ENCODE data around the gene WWTR1. TPM values are rescaled to one million over a fixed set of nuclear protein-coding genes. Genes with fewer than 3 reads are reported as not detected.

Gene WWTR1
- total RNA-seq, 1 donor from 2014 or later: 3.4 TPM

GRCh38 chr3:149620291-149621020 is 37.4 kb downstream of the WWTR1 start:
- no peak overlapping the region for H3K4me3 ChIP-seq (ENCODE audit: low read depth, low read length)
- no peaks in the 10 kb centered on the region for H3K36me3 ChIP-seq (ENCODE audit: control insufficient read depth, insufficient read depth, low read length)
- FAIRE-seq (no peak), DNase-seq (ENCODE audit: low read depth) (no peak)
- TF ChIP-seq CTCF (IDR thresholded peaks at IDR 0.05; ENCODE audit: insufficient read depth, low read length, severe bottlenecking): no peak
- H3K27me3 ChIP-seq (ENCODE audit: control insufficient read depth, insufficient read depth, low read length): no peaks in the 10 kb centered on the region

GRCh38 chr3:149619136-149619535 is 38.7 kb downstream of the WWTR1 start:
- FAIRE-seq (no peak), DNase-seq (ENCODE audit: low read depth) (no peak)

GRCh38 chr3:149618151-149619123 is 39.4 kb downstream of the WWTR1 start:
- no peak for TF ChIP-seq CTCF (IDR thresholded peaks at IDR 0.05; ENCODE audit: insufficient read depth, low read length, severe bottlenecking)
- Histone ChIP-seq H3K36me3 (ENCODE audit: control insufficient read depth, insufficient read depth, low read length) (no peaks in the 10 kb centered on the region), H3K4me3 (ENCODE audit: low read depth, low read length) (no peak overlapping the region), H3K27me3 (ENCODE audit: control insufficient read depth, insufficient read depth, low read length) (no peaks in the 10 kb centered on the region)
- FAIRE-seq (no peak), DNase-seq (ENCODE audit: low read depth) (no peak)

More at GRCh38 chr3:149619136-149619535, 38.7 kb downstream of the WWTR1 start:
- no peak for TF ChIP-seq CTCF (IDR thresholded peaks at IDR 0.05; ENCODE audit: insufficient read depth, low read length, severe bottlenecking)
- H3K36me3 ChIP-seq (ENCODE audit: control insufficient read depth, insufficient read depth, low read length): no peaks in the 10 kb centered on the region
- no peak overlapping the region for H3K4me3 ChIP-seq (ENCODE audit: low read depth, low read length)
- H3K27me3 ChIP-seq (ENCODE audit: control insufficient read depth, insufficient read depth, low read length): no peaks in the 10 kb centered on the region

GRCh38 chr3:149615731-149616221 is 42.0 kb downstream of the WWTR1 start:
- Histone ChIP-seq H3K4me3 (ENCODE audit: low read depth, low read length) (no peak overlapping the region), H3K27me3 (ENCODE audit: control insufficient read depth, insufficient read depth, low read length) (no peaks in the 10 kb centered on the region), H3K36me3 (ENCODE audit: control insufficient read depth, insufficient read depth, low read length) (no peaks in the 10 kb centered on the region)
- no peak for TF ChIP-seq CTCF (IDR thresholded peaks at IDR 0.05; ENCODE audit: insufficient read depth, low read length, severe bottlenecking)
- FAIRE-seq: no peak
- peak; percentile 18 for DNase-seq (ENCODE audit: low read depth)

GRCh38 chr3:149613988-149614387 is 43.8 kb downstream of the WWTR1 start:
- no peak for TF ChIP-seq CTCF (IDR thresholded peaks at IDR 0.05; ENCODE audit: insufficient read depth, low read length, severe bottlenecking)
- Histone ChIP-seq H3K27me3 (ENCODE audit: control insufficient read depth, insufficient read depth, low read length) (no peaks in the 10 kb centered on the region), H3K4me3 (ENCODE audit: low read depth, low read length) (no peak overlapping the region), H3K36me3 (ENCODE audit: control insufficient read depth, insufficient read depth, low read length) (no peaks in the 10 kb centered on the region)
- no peak for DNase-seq (ENCODE audit: low read depth)
- FAIRE-seq: no peak

Data from bronchial epithelial cell (primary cell).